COLO668 (cell line): ENCODE data around the gene JAKMIP3.
"Not testable (repeated sequence)": the region's sequence is repeated elsewhere in the genome, so short reads cannot be mapped to it uniquely, and the experiment has no call there.

Source experiments
- DNase-seq: peaks from one replicate; lab custom pipeline; 2025; ENCODE audit not compliant: unreplicated experiment; lab: John Stamatoyannopoulos, UW

The JAKMIP3 gene

DNA sequence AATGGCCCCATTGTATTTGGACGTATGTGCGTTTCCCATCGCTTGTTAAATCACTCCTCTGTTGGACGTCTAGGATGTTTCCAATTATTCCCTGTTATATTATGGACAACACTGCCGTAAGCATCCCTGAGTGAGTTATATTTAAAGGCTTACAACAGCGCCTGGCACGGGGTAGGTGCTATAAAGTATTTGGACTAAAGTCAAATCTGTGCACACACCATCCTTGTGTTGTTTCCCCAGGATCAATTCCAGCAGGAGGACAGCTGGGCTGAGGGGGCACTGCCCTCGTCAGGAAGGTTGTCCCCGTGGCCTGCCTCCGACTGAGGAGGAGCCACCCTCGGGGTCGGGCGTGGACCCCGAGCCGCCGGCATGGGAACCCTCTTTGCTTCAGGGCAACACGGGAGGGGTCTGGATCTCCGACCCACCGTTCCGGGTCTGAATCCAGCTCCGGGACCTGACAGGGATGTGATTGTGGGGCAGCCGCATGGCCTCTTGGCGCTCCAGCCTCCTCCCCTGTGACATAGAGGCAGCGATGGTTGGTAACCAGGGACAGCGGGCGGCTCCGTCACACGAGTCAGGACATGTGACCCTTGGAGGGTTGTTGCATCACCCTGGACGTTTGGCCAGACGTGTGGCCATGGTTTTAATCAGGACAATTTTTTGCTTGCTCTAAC lies 1.5 kb upstream of the JAKMIP3 start:
- no peak for DNase-seq

DNA sequence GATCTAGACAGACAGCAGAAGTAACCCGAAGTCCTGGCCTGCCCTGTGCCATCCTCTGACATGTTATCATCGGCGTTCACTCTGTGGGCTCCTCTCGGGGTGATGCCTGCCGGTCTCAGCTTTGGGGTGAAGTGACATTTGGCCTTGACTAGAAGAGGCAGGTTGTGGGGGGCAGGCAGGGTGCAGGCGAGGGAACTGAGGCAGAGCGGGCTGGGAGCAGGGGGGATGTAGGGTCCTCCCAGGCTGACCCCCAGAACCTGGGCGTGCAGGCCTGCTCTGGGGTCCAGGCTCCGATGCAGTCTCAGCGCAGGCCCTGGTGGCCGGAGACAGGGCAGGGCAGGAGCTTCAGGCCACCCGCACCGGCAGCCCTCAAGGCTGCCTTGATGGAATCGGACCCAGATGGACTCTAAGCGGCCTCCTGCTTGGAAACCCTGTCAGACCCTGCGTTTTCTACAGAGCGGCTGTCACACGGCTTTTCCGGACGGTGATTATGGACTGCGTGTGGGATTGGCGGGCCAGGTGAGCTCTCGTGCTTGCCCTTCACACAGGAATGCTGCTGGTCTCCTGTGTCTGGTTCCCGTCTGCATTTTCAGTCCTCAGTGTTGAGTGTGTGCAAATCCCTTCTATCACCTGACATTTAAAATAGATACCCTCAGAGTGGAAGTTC lies 842 bp upstream of the JAKMIP3 start:
- DNase-seq, result no peak

DNA sequence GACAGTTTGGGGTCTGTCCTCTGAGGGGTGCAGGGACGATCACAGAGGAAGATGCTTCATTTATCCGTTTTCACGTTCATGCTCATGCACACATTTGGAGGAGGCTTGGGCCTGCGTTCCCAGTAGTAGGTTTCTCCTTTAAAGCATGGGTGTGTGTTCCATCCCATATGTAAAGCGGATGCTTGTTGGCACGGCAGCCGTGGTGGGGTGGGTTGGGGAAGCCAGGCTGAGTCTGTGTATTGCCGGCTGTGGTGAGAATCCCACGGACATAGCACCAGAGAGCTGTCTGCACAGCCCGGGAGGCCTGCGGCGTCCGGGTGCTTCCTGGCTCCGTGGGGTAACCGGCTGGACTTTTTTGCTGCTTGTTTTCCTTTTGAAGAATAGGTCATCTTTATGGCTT lies 440 bp downstream of the JAKMIP3 start:
- DNase-seq, result peak; percentile 13

DNA sequence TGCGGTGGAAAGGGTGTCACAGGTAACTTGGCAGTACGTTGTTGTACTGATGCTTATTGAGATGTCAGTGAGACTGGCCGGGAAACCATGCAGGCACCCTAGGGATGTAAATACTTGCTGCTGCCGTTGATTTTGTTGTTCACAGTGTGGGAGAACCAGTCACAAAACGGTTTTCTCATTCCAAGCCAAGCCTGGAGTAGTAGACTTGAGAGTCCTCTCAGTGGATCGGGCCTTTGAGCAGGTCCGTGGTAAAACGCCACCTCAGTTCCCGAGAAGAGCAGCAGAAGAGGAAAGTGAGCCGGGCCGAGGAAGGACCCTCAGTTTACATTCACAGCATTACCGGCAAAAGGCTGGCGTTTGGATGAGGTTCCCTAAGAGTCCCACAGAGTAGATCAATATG lies 1.1 kb downstream of the JAKMIP3 start:
- no peak for DNase-seq

DNA sequence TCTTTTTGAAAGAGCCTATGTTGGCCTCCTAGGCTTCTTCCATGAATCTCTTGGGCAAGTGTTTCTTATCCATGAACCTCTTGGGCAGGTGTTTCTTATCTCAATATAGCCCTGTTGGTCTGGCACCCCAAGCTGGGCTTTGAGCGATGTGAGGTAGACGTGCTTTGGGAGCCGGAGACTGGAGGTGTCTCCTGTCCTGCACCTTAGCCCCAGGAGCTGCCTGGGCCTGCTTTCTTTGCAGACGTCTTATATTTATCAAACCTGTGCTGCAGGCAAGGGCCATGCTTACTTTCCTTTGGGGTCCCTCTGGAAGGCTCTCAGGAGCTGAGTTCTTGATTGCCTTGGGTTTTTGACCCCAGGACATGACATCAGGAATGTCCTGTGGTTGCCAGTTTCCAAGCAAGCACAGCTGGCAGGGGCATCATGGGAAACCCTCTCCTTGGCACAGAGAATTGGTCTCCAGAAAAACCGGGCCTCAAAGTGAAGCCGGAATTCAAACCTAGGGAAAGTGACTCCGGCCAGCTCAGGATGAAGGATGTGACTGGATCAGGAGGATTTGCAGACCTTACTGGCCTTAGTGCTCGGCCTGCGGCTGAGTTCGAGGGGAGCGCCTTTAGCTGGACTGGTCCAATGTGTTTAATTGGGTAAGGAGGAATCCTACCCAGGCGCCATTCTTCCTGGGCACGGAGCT lies 2.8 kb downstream of the JAKMIP3 start:
- DNase-seq, result no peak

DNA sequence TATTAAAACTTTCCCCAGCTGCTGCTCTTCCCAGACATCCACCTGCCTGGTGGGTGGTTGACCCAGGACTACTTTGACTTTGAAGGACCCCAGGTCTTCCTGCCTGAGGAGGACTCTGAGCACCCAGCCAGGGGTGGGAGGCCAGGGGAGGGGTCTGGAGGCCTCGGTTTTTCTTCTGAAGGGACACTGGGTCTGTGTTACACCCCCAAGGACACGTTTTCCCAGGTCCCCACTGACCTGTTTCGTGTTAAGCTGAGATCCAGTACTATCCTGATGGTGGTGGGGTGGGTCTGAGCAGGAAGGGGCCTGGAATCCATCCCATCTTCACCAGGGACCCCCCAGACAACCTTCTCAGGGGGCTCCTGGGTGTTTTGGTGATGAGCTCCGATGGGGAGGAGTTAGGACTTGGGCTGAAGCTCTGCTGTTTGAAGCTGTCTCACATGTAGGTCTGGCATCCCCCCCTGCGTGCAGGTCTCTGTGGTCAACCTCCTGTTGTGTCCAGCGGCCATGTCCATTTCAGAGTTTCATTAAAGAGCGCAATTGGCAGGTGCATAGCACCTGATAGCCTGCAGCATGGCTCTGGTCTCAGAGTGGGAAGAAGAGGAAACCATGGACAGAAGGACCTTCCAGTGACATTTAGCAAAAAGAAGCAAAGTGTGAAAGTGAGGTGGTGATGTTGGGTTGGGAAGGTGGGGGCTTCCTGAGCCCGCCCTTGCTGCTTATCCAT lies 3.5 kb downstream of the JAKMIP3 start:
- DNase-seq, result no peak

DNA sequence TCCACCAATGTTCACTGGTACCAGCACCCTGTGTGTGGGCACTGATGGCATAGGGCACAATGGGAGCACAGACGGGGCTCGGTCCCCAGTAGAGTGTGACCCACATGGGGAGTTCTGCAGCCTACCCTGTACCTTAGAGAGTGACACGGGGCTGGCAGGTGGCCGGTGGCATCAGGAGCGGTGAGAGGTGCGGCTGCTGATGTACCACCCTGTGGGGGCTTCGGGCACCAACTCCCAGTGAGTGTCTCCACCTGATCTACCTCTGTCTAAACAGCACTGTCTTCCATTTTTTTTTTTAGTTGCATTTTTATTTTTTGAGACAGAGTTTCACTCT lies 4.1 kb downstream of the JAKMIP3 start:
- no peak for DNase-seq

DNA sequence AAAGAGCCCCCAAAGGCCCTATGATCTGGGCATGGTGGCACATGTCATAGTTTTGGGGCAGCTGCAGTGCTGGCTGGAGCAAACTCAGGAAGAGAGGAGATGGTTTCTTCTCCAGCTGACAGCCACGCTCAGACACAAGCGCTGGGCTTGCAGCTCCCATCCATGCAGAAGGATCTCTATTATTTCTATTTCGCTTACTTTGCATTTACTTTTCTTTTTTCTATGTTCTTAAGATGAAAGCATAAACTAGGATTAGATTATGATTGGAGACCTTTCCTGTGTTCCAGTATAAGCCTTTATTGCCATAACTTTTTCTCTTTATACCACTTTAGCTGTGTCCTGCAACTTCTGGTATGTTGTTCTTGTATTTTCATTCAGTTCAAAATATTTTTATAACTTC lies 5.0 kb downstream of the JAKMIP3 start:
- no peak for DNase-seq

DNA sequence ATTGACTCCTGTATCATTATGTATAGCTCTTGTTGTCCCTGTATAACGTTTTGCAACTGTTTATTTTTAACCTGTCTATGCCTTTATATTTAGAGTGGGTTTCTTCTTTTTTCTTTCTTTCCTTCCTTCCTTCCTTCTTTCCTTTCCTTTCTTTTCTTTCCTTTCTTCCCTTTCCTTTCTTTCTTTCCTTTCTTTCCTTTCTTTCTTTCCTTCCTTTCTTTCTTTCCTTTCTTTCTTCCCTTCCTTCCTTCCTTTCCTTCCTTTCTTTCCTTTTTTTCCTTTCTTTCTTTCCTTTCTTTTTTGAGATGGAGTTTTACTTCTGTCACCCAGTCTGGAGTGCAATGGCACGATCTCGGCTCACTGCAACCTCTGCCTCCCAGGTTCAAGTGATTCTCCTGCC lies 5.9 kb downstream of the JAKMIP3 start:
- no peak for DNase-seq

DNA sequence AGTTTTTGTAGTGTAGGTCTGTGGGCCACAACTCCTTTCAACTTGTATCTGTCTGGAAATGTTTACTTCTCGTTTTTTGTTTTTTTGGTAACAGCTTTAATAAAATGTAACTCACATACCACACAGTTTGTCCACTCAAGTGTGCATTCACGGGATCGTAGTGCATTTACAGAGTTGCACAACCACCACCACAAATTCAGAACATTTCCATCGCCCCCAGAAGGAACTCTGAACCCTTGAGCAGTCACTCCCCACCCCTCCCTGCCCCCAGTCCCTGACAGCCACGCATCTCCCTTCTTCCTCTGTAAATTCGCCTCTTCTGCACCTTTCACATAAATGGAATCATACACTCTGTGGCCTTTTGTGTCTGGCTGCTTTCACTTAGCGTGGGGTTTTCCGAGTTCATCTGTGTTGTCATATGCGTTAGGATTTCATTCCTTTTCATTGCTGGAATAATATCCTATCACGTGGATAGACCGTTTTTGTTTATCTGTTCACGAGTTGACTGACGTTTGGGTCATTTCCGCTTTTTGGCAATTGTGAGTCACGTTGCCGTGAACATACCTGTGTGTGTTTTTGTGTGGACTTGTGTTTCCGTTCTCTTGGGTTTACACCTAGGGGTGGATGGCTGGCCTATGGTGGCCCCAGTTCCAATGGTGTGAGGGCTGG lies 10.3 kb downstream of the JAKMIP3 start:
- no peak for DNase-seq

DNA sequence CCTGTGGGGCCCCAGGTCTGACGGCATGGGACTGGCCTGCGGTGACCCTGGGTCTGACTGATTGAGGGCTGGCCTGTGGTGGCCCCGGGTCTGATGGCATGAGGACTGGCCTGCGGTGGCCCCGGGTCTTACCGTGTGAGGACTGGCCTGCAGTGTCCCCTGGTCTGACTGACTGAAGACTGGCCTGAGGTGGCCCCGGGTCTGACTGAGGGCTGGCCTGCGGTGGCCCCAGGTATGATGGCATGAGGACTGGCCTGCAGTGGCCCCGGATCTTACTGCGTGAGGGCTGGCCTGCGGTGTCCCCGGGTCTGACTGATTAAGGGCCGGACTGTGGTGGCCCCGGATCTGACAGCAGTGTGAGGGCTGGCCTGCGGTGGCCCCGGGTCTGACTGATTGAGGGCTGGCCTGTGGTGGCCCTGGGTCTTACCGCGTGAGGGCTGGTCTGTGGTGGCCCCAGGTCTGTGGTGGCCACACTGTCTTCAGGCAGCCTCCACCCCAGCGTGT lies 10.9 kb downstream of the JAKMIP3 start:
- DNase-seq, result no peak

DNA sequence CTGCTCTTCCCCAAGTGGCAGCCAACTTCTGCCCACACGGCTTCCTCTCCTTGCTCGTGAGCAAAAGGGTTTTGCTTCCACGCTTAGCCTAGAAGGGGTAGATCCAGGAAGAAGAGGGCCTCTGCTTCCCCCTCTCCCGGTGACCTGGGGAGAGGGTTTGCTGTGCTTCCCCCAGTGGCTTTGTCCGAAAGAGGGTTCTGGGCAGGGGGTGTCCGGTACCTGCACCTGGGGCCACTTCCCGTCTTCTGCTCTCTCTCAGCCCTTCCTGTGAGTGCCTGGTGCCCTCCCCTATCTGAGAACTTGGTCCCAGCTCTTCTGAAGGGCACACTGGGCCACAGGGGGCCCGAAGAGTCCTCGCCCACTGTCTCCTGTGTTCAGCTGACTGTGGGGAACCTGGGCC lies 11.3 kb downstream of the JAKMIP3 start:
- no peak for DNase-seq

DNA sequence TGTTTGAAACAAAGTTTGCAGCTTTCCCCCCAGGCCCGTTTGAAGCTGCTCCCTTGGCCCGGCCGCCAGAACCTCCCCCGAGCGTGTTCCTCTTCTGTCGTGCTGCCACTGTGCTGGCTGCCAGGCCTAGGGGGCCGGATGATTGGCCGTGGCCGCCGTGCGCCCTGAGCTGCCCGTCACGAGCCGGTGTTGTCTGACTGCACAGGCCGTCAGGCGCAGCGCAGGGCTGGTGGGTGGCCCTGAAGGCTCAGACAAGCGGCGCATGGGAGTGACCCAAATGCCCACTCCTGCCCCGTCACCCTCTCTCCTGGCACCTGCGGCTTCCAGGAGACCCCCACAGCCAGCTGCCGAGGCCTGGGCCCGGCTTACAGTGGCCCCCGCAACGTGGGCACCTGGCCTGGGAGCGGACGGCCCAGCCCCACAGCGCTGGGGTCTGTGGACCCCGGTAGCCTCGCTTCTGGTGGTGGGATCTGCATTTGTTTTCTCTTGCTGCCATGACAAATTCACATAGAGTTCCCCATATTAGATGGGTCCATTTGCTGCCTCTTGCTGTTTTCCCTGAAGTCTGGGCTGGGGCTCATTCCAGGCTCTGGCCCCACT lies 13.1 kb downstream of the JAKMIP3 start:
- DNase-seq, result no peak

DNA sequence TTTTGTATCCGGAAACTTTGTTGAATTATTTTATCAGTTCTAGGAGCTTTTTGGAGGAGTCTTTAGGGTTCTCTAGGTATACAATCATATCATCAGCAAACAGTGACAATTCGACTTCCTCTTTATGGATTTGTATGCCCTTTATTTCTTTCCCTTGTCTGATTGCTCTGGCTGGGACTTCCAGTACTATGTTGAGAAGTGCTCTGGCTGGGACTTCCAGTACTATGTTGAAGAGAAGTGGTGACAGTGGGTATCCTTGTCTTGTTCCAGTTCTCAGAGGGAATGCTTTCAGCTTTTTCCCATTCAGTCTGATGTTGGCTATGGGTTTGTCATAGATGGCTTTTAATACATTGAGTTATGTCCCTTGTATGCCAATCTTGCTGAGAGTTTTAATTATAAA lies 18.6 kb downstream of the JAKMIP3 start:
- not testable (repeated sequence) for DNase-seq

DNA sequence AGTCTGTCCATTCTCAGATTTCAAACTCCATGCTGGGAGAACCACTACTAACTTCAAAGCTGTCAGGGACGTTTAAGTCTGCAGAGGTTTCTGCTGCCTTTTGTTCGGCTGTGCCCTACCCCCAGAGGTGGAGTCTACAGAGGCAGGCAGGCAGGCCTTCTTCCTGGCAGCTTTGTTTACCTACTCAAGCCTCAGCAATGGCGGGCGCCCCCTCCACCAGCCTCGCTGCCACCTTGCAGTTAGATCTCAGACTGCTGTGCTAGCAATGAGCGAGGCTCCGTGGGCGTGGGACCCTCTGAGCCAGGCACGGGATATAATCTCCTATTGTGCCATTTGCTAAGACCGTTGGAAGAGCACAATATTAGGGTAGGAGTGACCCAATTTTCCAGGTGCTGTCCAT lies 27.5 kb downstream of the JAKMIP3 start:
- DNase-seq, result not testable (repeated sequence)

DNA sequence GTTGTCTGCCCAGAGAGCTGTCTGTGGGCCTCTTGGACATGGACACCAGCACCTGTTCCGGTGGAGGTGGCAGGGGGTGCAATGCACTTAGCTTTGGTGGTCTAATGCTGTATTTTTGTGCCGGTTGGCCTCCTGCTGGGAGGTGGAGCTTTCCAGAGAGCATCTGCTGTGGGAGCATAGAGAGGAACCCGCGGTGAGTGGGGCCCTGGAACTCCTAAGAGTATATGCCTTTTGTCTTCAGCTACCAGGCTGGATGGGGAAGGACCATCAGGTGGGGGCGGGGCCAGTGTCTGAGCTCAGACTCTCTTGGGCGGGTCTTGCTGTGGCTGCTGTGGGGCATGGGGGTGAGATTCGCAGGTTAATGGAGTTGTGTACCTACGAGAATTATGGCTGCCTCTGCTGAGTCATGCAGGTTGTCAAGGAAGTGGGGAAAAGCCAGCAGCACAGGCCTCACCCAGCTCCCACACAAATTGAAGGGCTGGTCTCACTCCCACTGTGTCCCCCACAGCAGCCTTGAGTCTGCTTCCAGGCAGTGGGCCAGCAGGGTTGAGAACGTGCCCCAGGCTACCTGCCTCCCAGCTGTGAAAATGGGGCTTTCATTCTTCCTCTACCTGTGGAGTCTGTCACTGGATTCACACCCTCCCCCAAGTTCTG lies 29.0 kb downstream of the JAKMIP3 start:
- no peak for DNase-seq

DNA sequence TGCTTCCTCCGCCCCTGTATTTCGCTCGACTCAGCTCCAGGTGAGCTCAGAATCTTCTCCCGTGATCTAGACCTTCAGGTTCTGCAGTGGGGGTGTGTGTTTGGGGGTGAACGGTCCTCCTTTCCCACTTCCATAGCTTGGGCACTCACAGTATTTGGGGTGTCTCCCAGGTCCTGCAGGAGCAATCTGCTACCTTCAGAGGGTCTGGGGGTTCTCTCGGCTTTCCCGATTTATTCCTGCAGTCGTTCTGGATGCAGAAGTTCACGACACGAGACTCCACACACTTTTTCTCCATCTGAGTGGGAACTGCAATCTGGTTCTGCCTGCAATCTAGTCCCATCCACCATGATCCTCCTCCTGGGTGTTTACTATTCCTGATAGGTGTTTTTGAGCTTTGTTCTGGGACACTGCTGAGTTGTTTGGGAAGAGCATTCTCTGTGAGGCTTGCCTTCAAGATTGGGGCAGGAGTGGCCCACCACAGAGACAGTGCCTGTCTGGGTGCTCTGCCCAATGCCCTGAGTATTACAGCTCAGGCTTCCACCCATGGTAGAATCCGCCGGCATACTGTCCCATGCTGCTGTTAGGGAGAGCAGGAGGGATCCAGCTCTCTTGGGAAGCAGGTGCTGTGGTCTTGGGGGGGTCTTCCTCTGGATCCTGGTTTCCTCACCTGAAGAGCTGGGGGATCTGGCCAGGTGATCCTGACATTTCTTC lies 29.8 kb downstream of the JAKMIP3 start:
- DNase-seq, result no peak

DNA sequence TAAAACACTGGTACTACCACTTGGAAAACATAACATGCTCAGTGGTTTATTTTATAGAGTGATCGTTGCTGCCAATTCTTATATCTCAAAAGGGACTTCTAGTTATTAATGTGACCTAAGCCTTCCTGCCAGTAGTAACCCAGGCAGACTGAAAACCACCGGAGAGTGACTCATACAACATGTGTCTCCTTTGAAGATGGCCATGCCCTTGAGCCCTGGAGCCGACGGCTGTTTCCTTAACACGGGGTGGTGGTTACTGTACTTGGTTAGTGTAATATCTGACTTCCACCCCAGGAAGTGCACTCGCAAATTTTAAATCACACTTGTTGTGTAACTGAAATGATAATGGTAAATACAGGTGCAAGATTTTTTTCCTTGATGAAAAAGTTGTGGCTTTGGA lies 30.5 kb downstream of the JAKMIP3 start:
- DNase-seq, result no peak

DNA sequence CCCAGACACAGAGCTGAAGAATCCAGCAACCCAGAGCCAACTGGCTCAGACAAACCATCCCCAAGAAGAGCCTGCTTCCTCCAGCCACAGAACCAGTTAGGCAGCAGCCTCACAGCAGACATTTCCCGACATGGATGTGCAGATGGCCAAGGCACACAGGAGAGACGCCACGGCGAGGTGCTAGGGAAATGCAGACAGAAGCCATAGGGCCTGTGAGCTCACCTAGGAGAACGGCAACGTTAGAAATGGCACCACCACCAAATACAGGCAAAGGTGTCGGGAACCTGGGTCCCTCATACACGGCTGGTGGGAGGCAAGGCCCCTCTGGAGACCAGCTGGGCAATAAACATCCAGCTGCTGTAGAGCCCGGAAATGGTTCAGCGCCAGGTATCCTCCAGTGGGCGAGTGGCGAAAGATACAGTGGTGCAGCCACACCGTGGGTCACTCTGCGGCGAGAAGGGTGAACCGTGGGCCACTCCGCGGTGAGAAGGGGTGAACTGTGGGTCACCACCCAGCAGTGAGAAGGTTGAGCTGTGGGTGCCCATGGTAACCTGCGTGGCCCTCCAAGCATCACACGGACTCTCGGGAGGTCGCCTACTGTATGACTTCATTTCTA lies 31.2 kb downstream of the JAKMIP3 start:
- DNase-seq, result no peak
